ENCODE measurements around the gene PGR.
A peak's percentile ranks its signal among the peaks of the same experiment; 100 is the strongest.

PGR gene

GRCh38 chr11:101129203-101129943 is at the start of gene PGR:
Gene PGR, minus strand, starts transcription at chr11:101129813. Its CDS starts 743 bp downstream, at chr11:101129070.
- DNase-seq, result peak; percentile 46

DNA sequence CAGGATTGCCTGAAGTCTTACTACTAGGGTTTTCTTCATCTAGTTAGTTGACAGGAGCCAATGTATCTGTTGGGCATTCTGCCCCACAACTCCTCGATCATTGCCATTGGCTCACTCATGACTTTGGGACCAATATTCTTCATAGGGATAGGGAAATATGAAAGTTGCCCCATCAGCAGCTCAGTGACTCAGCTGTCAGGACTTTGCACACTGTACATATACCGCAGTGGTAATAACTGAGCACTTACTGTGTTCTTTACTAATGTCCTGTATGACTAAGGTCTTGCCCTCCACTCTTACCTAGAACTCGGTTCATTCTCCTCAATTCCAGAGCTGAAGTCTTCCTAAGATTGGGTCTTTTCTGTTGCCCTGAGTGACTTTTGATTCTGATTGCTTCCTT is 46.8 kb upstream of the PGR start:
- no peak for DNase-seq

- DNase-seq, result peak; percentile 90
Measured at GRCh38 chr11:101169944-101170343, 40.3 kb upstream of the PGR start.

- DNase-seq, result no peak
Measured at GRCh38 chr11:101166038-101166437, 36.4 kb upstream of the PGR start.

- DNase-seq, result no peak
Measured at GRCh38 chr11:101158119-101158518, 28.5 kb upstream of the PGR start.

DNA sequence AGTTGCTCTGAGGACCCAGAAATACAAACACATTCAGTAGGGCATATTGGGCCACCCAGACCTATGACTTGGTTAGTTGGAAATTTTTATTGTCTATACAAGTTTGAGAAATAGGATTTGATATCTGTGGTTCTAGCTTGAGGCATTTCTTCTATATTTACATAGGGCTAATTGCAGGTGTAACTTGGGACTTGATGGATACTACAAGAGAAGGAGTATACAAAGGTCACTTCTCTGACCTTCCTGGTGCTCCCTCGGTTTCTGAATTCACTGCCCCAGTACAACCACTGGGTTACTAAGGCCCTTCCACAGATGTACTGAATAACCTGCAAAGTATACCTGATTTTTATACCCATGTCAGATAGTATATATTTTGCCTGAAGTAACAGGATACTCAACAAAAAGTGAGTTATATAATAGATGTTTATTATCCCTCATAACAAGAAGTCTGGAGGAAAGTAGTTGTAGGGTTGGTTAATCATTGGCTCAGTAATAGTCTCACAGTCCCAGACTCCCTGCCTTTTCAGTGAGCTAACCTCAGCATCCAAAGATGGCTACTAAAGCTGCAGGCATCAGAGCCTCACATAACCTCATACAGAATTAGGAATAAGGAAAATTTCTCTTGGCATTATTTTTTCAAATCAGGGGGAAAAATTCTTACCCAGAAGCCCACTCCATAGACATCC is 8.8 kb upstream of the PGR start:
- no peak for DNase-seq

DNA sequence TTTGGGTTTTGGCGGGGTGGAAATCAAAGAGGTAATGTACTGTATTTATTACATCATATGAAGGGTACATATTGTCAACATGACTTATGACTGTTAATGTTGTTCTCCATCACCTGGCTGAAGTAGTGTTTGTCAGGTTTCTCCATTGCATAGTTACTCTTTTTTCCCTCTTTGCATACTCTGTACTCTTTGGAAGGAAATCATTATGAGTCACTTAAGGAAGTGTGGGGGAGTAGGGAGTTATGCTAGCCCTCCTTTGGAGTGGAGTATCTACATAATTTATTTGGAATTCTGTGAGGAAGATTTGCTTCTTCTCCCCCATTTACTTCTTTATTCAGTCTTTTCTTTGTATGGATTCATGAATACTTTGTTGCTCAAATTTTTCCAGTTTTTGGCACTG is 3.6 kb upstream of the PGR start:
- DNase-seq, result no peak

DNA sequence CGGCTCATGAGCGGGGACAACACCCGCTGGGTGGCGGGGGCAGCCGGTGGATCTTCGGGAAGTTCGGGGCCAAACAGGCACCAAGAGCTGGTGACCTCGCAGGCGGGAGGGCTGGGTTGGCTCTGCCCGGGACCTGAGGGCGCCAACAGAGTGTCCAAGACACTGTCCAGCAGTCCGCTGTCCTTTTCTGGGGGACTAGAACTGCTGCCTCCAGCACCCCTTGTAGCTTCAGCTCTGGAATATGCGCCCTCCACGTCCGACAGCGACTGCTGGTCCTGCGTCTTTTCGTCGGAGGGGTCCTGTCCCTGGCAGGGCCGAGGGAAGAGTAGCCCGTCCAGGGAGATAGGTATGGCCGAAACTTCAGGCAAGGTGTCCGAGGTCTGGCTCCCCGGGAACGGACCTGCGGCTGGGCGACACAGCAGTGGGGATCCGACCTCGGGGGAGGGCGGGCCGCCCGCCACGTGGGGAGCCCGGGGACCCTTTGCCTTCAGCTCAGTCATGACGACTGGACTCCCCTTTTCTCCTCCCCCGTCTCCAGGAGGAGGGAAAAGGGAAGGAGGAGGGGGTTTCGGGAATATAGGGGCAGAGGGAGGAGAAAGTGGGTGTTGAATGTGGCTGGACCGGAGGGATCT is 926 bp downstream of the PGR start:
- no peak for DNase-seq

DNA sequence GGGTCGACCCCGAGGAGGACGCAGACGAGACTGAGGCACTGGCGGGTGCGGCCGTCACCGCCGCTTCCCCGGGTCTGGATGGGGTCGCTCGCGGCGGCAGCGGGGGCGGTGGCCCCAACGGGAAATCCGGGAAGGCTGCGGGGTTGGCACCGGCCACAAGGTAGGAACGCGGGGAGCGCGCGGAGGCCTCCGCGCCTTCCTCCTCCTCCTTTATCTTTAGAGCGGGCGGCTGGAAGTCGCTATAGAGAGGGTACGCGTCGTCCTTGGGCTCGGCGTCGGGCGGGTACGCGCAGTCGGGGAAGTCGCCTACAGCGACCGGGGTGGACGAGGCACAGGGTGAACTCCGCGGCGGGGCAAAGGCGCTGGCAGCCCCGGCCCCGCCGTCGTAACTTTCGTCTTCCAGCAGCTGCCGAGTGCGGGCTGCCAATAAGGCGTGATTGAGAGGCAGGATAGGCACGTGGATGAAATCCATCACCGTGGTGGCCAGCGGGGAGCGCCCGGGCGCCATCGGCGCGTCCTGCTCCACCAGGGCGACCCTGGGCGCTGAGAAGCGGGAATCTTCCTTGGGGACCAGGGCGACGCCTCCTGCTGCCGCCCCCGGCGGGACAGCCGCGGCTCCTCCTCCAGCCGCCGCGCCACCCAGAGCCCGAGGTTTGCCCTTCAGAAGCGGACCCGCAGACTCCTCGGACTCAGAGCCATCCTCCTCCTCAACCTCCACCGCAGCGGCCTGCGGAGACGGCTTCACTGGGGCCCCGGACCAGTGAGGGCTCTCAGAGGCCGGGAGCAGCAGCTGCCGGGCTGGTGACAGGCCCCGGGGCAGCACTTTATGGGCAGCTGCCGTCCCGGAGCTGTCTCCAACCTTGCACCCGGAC is 1.7 kb downstream of the PGR start:
- DNase-seq, result no peak

DNA sequence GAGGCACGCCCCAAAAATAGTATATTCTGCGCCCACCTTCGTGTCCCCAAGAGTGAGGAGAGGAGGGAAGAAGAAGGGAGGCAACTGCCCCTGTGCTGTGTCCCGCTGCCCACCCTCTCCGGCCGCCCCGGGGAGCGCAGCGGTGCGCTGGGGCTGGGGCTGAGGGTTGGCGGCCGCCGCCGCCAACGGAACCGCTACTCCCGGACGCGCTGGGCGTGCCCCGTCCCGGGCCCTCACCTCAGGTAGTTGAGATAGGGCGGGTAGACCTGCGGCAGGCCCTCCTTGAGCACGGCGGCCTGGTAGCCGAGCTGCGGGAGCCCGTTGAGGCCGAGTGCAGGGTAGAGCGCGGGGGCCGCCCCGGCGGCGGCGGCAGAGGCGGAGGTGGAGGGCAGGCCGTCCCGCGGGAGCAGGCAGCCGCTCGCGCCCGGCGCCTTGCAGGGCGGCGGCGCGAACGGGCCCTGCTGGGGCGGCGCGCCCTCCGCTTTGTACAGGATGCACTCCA is 2.4 kb downstream of the PGR start:
- no peak for DNase-seq

GRCh38 chr11:101126551-101127196 is 2.9 kb downstream of the PGR start:
- DNase-seq, result no peak

DNA sequence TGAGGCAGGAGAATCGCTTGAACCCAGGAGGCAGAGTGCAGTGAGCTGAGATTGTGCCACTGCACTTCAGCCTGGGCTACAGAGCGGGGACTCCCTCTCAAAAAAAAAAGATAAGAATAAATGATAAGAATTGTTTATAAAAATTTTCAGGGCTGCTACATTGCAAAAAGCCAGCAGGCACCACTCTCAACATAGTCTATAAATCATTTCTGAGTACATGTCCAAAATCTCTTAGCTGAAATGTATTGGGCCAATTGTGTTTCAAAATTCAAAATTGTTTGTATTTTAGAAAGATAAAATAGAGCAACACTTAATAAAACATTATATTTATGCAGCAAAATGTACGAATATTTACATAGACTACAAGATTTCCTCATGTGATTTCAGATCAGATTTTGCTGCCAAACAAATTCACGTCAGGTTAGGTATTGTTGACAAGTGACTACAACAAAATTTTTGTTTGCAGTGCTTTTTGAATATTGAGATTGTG is 13.9 kb downstream of the PGR start:
- no peak for DNase-seq

DNA sequence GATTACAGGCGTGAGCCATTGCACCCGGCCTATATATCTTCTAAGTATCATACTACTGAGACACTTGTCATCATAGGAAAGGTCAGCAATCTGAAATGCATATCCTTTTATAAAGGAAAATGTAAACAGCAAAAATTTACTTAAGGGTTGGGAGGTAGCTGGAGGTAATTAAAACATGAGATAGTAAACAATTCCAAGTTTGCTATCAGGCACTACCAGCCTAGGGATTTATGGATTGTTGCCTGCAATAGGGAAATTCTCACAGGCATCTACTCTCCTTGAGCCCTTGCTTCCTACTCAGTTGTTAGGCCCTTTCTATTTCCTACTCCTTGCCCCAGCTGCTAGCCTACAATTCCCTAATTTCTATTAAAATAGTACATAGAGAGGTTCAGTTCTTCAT is 16.1 kb downstream of the PGR start:
- DNase-seq, result no peak

GRCh38 chr11:101104716-101105115 is 24.9 kb downstream of the PGR start:
- no peak for DNase-seq

DNA sequence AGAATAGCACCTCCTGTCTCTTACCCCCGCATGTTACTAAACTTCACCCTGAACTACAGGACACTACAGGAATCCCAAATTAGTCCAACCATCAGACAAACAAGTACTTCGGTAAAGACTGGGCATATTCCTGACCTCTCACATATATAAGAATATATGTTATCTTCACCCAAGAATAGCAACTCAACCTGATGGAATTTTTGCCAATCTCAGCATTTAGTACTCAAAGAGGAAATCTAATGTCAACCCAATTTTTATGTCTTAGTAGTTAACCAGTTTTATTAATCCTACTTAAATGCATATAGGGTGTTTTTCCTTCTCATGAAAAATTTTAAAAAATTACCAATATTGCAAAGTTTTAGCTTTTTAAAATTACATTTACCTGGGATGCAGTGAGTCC is 26.2 kb downstream of the PGR start:
- no peak for DNase-seq

GRCh38 chr11:101100601-101101000 is 29.0 kb downstream of the PGR start:
- DNase-seq, result no peak

GRCh38 chr11:101096036-101096704 is 33.4 kb downstream of the PGR start:
- DNase-seq, result no peak

- DNase-seq, result peak; percentile 22
Measured at GRCh38 chr11:101091781-101092180, 37.8 kb downstream of the PGR start.

DNA sequence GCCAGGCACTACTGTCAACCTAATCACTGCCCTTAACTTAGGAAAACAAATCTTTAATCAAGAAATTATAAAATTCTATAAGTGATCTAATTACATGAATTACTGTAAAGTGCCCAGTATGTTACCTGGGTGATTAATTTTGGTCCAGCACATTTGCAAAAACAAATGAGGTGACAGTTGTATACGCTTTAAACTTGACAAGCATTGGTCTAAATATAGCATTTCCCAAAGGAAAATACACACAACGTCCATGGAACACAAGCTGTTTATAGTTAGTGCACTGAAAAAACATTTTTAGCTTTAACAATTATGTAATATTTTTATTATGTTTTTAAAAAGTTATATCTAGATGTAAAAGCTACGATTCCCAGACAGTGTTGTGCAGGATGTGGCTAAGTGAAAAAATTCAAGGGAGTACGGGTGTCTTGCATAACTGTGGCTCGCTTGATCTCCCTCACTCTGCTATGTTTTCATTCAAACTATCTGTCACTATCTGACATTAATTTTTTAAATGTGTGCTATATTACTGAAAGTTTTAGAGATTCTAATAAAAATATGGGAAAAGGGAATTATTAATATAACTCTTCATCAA is 38.8 kb downstream of the PGR start:
- DNase-seq, result no peak

GRCh38 chr11:101083335-101083734 is 46.3 kb downstream of the PGR start:
- no peak for DNase-seq

- no peak for DNase-seq
Measured at GRCh38 chr11:101082813-101083212, 46.8 kb downstream of the PGR start.
